Prostate gland (tissue), 2 donors: ENCODE results near the gene MVP. TPM values are rescaled to one million over a fixed set of nuclear protein-coding genes. Genes with fewer than 3 reads are reported as not detected.
A peak's percentile ranks its signal among the peaks of the same experiment; 100 is the strongest.

Source experiments
- DNase-seq: peaks from one replicate; pipeline ENCODE4 v3.0.0-alpha.2; 2019; ENCODE audit warnings: low spot score
- H3K27ac ChIP-seq, 2 donors: fragments of 200-600 bp; sonication (generic); 2 replicates each; pipeline ENCODE4 v1.5.1; 2017 to 2019
- H3K27me3 ChIP-seq: fragments of 200-600 bp; sonication (generic); replicated peaks from 2 replicates; pipeline ENCODE4 v1.5.1; 2019; ENCODE audit not compliant: insufficient read depth
- H3K36me3 ChIP-seq, 2 donors: fragments of 200-600 bp; sonication (generic); 1 replicate in 1 of 2; 2 replicates in 1 of 2; pipeline versions ENCODE4 v1.5.1 to v1.8.1; 2017 to 2019
- H3K4me1 ChIP-seq: fragments of 200-600 bp; sonication (generic); replicated peaks from 2 replicates; pipeline ENCODE4 v1.5.1; 2019
- H3K4me3 ChIP-seq, 2 donors: fragments of 200-600 bp; sonication (generic); 2 replicates each; pipeline ENCODE4 v1.5.1; 2017 to 2019
- H3K9me3 ChIP-seq: fragments of 200-600 bp; sonication (generic); 2 replicates; pipeline ENCODE4 v1.5.1; 2017
- CTCF ChIP-seq, 4 experiments: fragments of 200-600 bp in 2 of 4; fragments of 450-650 bp in 2 of 4; sonication (generic) in 2 of 4; IDR thresholded peaks; 1 replicate in 3 of 4; 2 replicates in 1 of 4; pipeline ENCODE4 v1.5.1; 2016 to 2019; ENCODE audit warnings: antibody characterized with exemption in 4 of 4, mild to moderate bottlenecking in 2 of 4, moderate library complexity in 2 of 4
- POLR2A ChIP-seq: fragments of 450-650 bp; IDR thresholded peaks from one replicate; pipeline ENCODE4 v1.6.1; 2016; ENCODE audit warnings: antibody characterized with exemption, mild to moderate bottlenecking
- POLR2AphosphoS5 ChIP-seq: sonication (generic); formaldehyde crosslinking; IDR thresholded peaks from one replicate; pipeline ENCODE4 v1.6.1; 2017; ENCODE audit warnings: antibody characterized with exemption
- WGBS: methylation state at CpG from one replicate; pipeline ENCODE4 v1.1.5; 2018; 5-methylcytosine and 5-hydroxymethylcytosine counted together
- intact Hi-C: fragments of 100-400 bp; cut with DNase I; formaldehyde crosslinking; loops from one replicate; pipeline ENCODE4 v1.14.2; 2022
- total RNA-seq, 2 donors: library from RNA; depleted of rRNA; stranded (reverse); fragments of >200 nt; gene quantifications; one replicate each; pipeline ENCODE4 v1.1.0, GENCODE V29; 2016

MVP gene
- total RNA-seq, 2 donors from 2014 or later: 59.3 to 247 TPM

- 28% methylated on average over 5 of the region's 5 CpGs for WGBS
These were observed 29.2 kb downstream of the MVP start for GRCh38 chr16:29849505-29849904.

DNA sequence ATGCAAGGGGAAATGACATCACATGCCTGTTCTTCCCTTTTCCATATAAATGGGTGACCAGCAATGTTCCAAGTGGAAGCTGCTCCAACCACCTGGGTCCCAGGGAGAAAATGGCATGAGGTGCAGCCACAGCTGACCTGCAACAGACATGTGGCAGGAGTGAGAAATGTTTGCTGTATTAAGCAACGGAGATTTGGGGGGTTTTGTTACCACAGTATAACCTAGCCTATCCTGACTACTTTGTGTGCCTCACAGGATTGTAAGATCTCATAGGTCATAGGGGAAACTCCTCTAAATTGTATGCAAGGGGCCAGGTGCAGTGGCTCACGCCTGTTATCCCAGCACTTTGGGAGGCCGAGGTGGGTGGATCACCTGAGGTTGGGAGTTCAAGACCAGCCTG lies 30.7 kb downstream of the MVP start:
- DNase-seq: no peak
- TF ChIP-seq POLR2AphosphoS5 (no peak), CTCF (IDR thresholded peaks at IDR 0.05) (no peak), POLR2A (no peak)
- 93% methylated on average over 3 of the region's 3 CpGs for WGBS
- Histone ChIP-seq H3K27me3 (no peaks in the 10 kb centered on the region), H3K4me3 (no peak overlapping the region), H3K27ac (no peak overlapping the region), H3K9me3 (no peaks in the 10 kb centered on the region), H3K4me1 (no peaks in the 10 kb centered on the region), H3K36me3 (peaks cover 0 to 8% of the 10 kb centered on the region in 2 donors)
- intact Hi-C loops: no loop called here

More at GRCh38 chr16:29849505-29849904, 29.2 kb downstream of the MVP start:
- H3K36me3 ChIP-seq: peaks cover 0 to 8% of the 10 kb centered on the region in 2 donors
- H3K27ac ChIP-seq: peak overlapping the region in 1 of 2 donors; percentile 14
- no peaks in the 10 kb centered on the region for H3K27me3 ChIP-seq
- no peak for DNase-seq
- H3K4me1 ChIP-seq: no peaks in the 10 kb centered on the region
- no peaks in the 10 kb centered on the region for H3K9me3 ChIP-seq
- TF ChIP-seq POLR2AphosphoS5 (no peak), CTCF (IDR thresholded peaks at IDR 0.05) (no peak), POLR2A (no peak)
- H3K4me3 ChIP-seq: no peak overlapping the region
- intact Hi-C loops: no loop called here

DNA sequence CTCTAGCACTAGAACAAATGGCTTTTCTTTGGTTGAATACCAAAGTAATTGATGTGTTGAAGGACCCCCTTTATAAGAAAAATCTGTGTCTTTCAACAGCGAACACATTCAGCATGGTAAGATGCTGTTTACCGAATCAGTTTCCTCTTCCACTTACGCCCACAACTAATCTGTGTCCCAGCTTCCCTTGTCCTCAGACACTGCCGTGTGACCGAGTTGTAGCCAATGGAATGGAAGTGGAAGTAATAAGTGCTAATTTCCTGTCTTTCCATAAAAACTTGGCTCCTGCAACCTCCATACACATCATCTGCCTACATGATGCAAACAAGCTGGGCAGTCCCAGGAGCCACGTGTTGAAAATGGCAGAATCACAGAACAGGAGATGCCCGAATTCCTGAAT lies 32.4 kb downstream of the MVP start:
- WGBS: 55% methylated on average over 7 of the region's 7 CpGs
- TF ChIP-seq CTCF (IDR thresholded peaks at IDR 0.05) (no peak), POLR2AphosphoS5 (peak; percentile 26)
- no peak overlapping the region for H3K4me3 ChIP-seq
- no peak overlapping the region for H3K27ac ChIP-seq
- no peaks in the 10 kb centered on the region for H3K9me3 ChIP-seq
- H3K36me3 ChIP-seq: no peaks in the 10 kb centered on the region
- intact Hi-C loops: no loop called here
- no peak for DNase-seq
- H3K4me1 ChIP-seq: no peaks in the 10 kb centered on the region
- no peaks in the 10 kb centered on the region for H3K27me3 ChIP-seq

GRCh38 chr16:29854520-29855100 lies 34.3 kb downstream of the MVP start:
- Histone ChIP-seq H3K4me3 (no peak overlapping the region), H3K27me3 (no peaks in the 10 kb centered on the region), H3K4me1 (peaks cover 6% of the 10 kb centered on the region), H3K27ac (no peak overlapping the region), H3K36me3 (no peaks in the 10 kb centered on the region), H3K9me3 (no peaks in the 10 kb centered on the region)
- TF ChIP-seq POLR2AphosphoS5 (no peak), CTCF (IDR thresholded peaks at IDR 0.05) (no peak), POLR2A (no peak)
- intact Hi-C loops: no loop called here
- DNase-seq: no peak
- WGBS: 92% methylated on average over 5 of the region's 5 CpGs

- WGBS: 66% methylated on average over 7 of the region's 7 CpGs
- intact Hi-C loops: no loop called here
- DNase-seq: no peak
- Histone ChIP-seq H3K4me3 (no peak overlapping the region), H3K9me3 (no peaks in the 10 kb centered on the region), H3K36me3 (no peaks in the 10 kb centered on the region), H3K4me1 (peaks cover 10% of the 10 kb centered on the region), H3K27me3 (no peaks in the 10 kb centered on the region), H3K27ac (no peak overlapping the region)
- TF ChIP-seq POLR2A: no peak
- TF ChIP-seq POLR2AphosphoS5: no peak
- TF ChIP-seq CTCF (IDR thresholded peaks at IDR 0.05): no peak
These were observed 37.0 kb downstream of the MVP start for GRCh38 chr16:29857133-29857760.
